ENCODE results near the gene ARID4A.

DNA sequence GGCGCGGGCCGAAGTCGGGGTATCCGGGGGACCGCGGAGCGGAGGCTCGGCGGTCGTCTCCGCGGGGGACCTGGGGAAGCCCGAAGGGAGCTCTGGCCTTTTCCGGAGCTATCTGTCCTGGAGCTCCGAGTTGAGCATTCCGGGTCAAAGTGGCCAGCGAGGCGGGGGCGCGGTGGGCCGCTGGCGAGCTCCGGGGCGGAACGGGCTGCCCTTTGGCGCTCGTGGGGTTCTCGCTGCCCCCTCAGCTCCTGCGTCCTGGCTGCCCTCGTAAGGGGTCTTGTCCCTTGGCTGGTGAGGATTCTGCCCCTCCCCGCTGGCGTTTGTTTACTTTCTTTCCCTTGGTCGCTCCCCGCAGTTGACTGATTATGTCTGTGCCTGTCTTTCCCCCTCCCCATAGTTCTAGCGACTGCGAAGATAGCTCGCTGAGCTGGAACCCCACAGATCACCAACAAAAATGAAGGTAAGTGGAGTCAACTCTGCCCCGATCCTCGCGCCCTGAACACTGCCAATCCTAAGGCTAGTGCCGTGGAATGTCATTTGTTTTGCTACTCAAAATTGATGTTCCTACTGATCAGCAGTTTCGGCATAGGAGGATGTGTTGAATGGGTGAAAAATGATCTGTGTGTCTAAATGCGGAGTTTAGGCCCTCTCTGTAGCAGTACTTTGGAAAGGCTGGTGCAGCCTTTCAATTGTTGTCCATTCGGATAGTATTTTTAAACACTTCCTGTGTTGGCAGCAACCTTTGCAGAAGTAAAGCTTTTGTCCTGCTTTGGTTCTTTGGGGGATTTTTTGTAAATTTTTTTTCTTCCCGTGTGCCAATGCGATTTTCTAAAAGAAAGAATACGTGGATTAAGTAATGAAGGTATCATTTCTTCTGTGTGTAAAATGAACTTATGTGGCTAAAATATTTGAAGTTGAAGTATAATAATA, 1.3 kb downstream of the ARID4A start:
- TF ChIP-seq POLR2A (IDR thresholded peaks at IDR 0.05): peak in 1 of 2 donors; percentile 47
- TF ChIP-seq, protein P1, sequence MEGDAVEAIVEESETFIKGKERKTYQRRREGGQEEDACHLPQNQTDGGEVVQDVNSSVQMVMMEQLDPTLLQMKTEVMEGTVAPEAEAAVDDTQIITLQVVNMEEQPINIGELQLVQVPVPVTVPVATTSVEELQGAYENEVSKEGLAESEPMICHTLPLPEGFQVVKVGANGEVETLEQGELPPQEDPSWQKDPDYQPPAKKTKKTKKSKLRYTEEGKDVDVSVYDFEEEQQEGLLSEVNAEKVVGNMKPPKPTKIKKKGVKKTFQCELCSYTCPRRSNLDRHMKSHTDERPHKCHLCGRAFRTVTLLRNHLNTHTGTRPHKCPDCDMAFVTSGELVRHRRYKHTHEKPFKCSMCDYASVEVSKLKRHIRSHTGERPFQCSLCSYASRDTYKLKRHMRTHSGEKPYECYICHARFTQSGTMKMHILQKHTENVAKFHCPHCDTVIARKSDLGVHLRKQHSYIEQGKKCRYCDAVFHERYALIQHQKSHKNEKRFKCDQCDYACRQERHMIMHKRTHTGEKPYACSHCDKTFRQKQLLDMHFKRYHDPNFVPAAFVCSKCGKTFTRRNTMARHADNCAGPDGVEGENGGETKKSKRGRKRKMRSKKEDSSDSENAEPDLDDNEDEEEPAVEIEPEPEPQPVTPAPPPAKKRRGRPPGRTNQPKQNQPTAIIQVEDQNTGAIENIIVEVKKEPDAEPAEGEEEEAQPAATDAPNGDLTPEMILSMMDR (IDR thresholded peaks at IDR 0.05): no peak

Data from adrenal gland (tissue), 5 donors.